K562 (cell line): Measurements from ENCODE around the gene ANO2. TPM values are rescaled to one million over a fixed set of nuclear protein-coding genes. Genes with fewer than 3 reads are reported as not detected.

ENCODE experiments used
- ATAC-seq: fragments of 200-7000 bp; cut with Tn5 transposase; 3 replicates; pipeline ENCODE4 v1.9.1; 2020; ENCODE audit warnings: moderate library complexity
- BruUV-seq: library from RNA; stranded (reverse); fragments of 400-500 nt; replicated peaks from 2 replicates; lab custom pipeline; 2021; lab: Mats Ljungman, UMichigan
- CTCF ChIA-PET: fragments of 300-600 bp; formaldehyde crosslinking; extraction: SDS; loops from one replicate; lab custom pipeline; 2021; ENCODE audit warnings: low intra/inter-chr PET ratio; lab: Yijun Ruan, JAX
- POLR2A ChIA-PET: fragments of 300-600, 350-650 bp; sonication (Branson Sonifier 250); formaldehyde crosslinking; extraction: SDS; loops from one replicate; lab custom pipeline; 2021; ENCODE audit warnings: antibody characterized with exemption, inconsistent platforms; lab: Yijun Ruan, JAX
- DNase-seq, 4 experiments: peaks; one replicate each; pipeline versions ENCODE4 v3.0.0 to v3.0.0-alpha.2; 2011 to 2018; ENCODE audit warnings: low spot score in 3 of 4, mixed read lengths in 3 of 4; ENCODE audit errors: extremely low read depth in 1 of 4
- FAIRE-seq: peaks from 2 replicates; lab custom pipeline; 2011; peaks lifted over from hg19 to GRCh38; lab: Jason Lieb, UNC
- H2AFZ ChIP-seq: 2 replicates; pipeline ENCODE4 v1.6.0; 2011; ENCODE audit warnings: low read depth, low read length, control low read depth, inconsistent platforms
- H3K27ac ChIP-seq: fragments of 200-600 bp; 3 replicates; pipeline ENCODE4 v1.8.0; 2011; ENCODE audit warnings: low read depth, mild to moderate bottlenecking, control low read depth, inconsistent platforms, low read length, moderate library complexity, mixed read lengths; ENCODE audit errors: extremely low read depth
- H3K27me3 ChIP-seq, 2 experiments: fragments of 300-600 bp in 1 of 2; 2 replicates in 1 of 2; 3 replicates in 1 of 2; pipeline versions ENCODE4 v1.6.0 to v1.8.0; 2011; ENCODE audit warnings: inconsistent platforms in 2 of 2, low read length in 2 of 2, mild to moderate bottlenecking in 1 of 2, mixed read lengths in 1 of 2, moderate library complexity in 1 of 2; ENCODE audit not compliant: control insufficient read depth in 2 of 2, insufficient read depth in 2 of 2
- H3K36me3 ChIP-seq: fragments of 300-600 bp; 3 replicates; pipeline ENCODE4 v1.8.0; 2011; ENCODE audit warnings: mild to moderate bottlenecking, low read length, inconsistent platforms; ENCODE audit not compliant: control insufficient read depth, insufficient read depth
- H3K4me1 ChIP-seq, 2 experiments: fragments of 200-600 bp in 1 of 2; replicated peaks in 1 of 2; 2 replicates in 1 of 2; 3 replicates in 1 of 2; pipeline versions ENCODE4 v1.5.1 to v1.8.0; 2011; ENCODE audit warnings: inconsistent platforms in 2 of 2, low read length in 2 of 2, mild to moderate bottlenecking in 1 of 2, mixed read lengths in 1 of 2, moderate library complexity in 1 of 2; ENCODE audit not compliant: control insufficient read depth in 2 of 2, insufficient read depth in 2 of 2
- H3K4me2 ChIP-seq: 2 replicates; pipeline ENCODE4 v1.6.1; 2011; ENCODE audit warnings: low read length, control low read depth, inconsistent platforms, mixed read lengths; ENCODE audit not compliant: insufficient read depth
- H3K4me3 ChIP-seq: fragments of 200-600 bp; sonication (generic), shearing (Covaris generic); 2 replicates; pipeline ENCODE4 v1.5.1; 2016; ENCODE audit warnings: control low read depth, inconsistent platforms
- H3K79me2 ChIP-seq: fragments of 200-600 bp; 3 replicates; pipeline ENCODE4 v1.8.0; 2011; ENCODE audit warnings: low read length, inconsistent platforms; ENCODE audit not compliant: control insufficient read depth, insufficient read depth
- H3K9ac ChIP-seq, 2 experiments: 2 replicates each; pipeline versions ENCODE4 v1.6.0 to v1.6.1; 2011; ENCODE audit warnings: low read depth in 2 of 2, low read length in 2 of 2, control low read depth in 1 of 2, inconsistent platforms in 1 of 2, mild to moderate bottlenecking in 1 of 2, mixed read lengths in 1 of 2; ENCODE audit not compliant: insufficient read depth in 1 of 2
- H3K9me1 ChIP-seq: one replicate; pipeline ENCODE4 v1.6.0; 2011; ENCODE audit warnings: inconsistent platforms, mild to moderate bottlenecking, low read length, moderate library complexity; ENCODE audit not compliant: control insufficient read depth, insufficient read depth
- H3K9me3 ChIP-seq: replicated peaks from 2 replicates; pipeline ENCODE4 v1.5.1; 2011; ENCODE audit warnings: low read depth, low read length, inconsistent platforms; ENCODE audit not compliant: control insufficient read depth, insufficient read depth
- H4K20me1 ChIP-seq: replicated peaks from 2 replicates; pipeline ENCODE4 v1.6.1; 2011; ENCODE audit warnings: low read length, inconsistent platforms, mixed read lengths; ENCODE audit not compliant: control insufficient read depth, insufficient read depth
- BCOR ChIP-seq: fragments of 450-650 bp; IDR thresholded peaks from 2 replicates; pipeline ENCODE4 v1.6.1; 2016
- CHCHD3 ChIP-seq: fragments of 250-450 bp; sonication (Bioruptor Pico); IDR thresholded peaks from 2 replicates; pipeline ENCODE4 v2.1.2; 2022; ENCODE audit warnings: mild to moderate bottlenecking
- CREB5 ChIP-seq: fragments of 250-450 bp; sonication (Bioruptor Pico); IDR thresholded peaks from 2 replicates; pipeline ENCODE4 v1.5.0; 2020; ENCODE audit warnings: mild to moderate bottlenecking
- EGR1 ChIP-seq: fragments of 450-650 bp; conservative IDR thresholded peaks from 2 replicates; pipeline ENCODE4 v1.6.1; 2017; ENCODE audit warnings: mild to moderate bottlenecking
- GATAD2A ChIP-seq: fragments of 450-650 bp; IDR thresholded peaks from 2 replicates; pipeline ENCODE4 v1.6.1; 2017
- HNRNPK ChIP-seq: fragments of 200-400 bp; formaldehyde crosslinking; IDR thresholded peaks from one replicate; pipeline ENCODE4 v1.6.1; 2018; ENCODE audit warnings: mild to moderate bottlenecking, low read depth, low read length; ENCODE audit not compliant: poor library complexity, severe bottlenecking
- NFYB ChIP-seq: IDR thresholded peaks from 2 replicates; pipeline ENCODE4 v1.6.1; 2011; ENCODE audit warnings: mild to moderate bottlenecking, moderate library complexity; ENCODE audit not compliant: insufficient read length; ENCODE audit errors: extremely low read depth
- NONO ChIP-seq, 2 experiments: fragments of 200-400 bp in 1 of 2; fragments of 450-650 bp in 1 of 2; formaldehyde crosslinking in 1 of 2; IDR thresholded peaks; 2 replicates each; pipeline ENCODE4 v1.6.1; 2017; ENCODE audit warnings: low read depth in 2 of 2, mild to moderate bottlenecking in 2 of 2, moderate library complexity in 2 of 2, low read length in 1 of 2
- RHOXF2B ChIP-seq: fragments of 250-450 bp; sonication (Bioruptor Pico); conservative IDR thresholded peaks from 2 replicates; pipeline ENCODE4 v1.5.1; 2021
- ZNF232 ChIP-seq: sonication (generic); formaldehyde crosslinking; IDR thresholded peaks from 2 replicates; pipeline ENCODE4 v1.8.0; 2022; ENCODE audit warnings: mild to moderate bottlenecking, missing genetic modification reagents
- ZNF830 ChIP-seq: fragments of 250-450 bp; sonication (Bioruptor Pico); IDR thresholded peaks from 2 replicates; pipeline ENCODE4 v1.5.0; 2021; ENCODE audit warnings: mild to moderate bottlenecking
- WGBS: fragments of 100-300 bp; shearing (Covaris generic); methylation state at CpG from one replicate; pipeline ENCODE4 v1.1.6; 2016; ENCODE audit warnings: low coverage, mixed read lengths; ENCODE audit not compliant: insufficient coverage; ENCODE audit errors: missing lambda C conversion rate; 5-methylcytosine and 5-hydroxymethylcytosine counted together
- in situ Hi-C: fragments of 300-500 bp; cut with MboI; formaldehyde crosslinking; loops from 4 replicates; pipeline ENCODE4 v1.15.0; 2018; ENCODE audit warnings: inconsistent platforms, mixed read lengths
- intact Hi-C: fragments of 100-400 bp; cut with micrococcal nuclease; formaldehyde crosslinking; loops from 2 replicates; pipeline ENCODE4 v1.14.2; 2022
- polyA plus RNA-seq, 8 experiments: library from polyadenylated mRNA; depleted of rRNA in 4 of 8; stranded (reverse) in 5 of 8; unstranded in 3 of 8; fragments of >200 nt; fragmentation: Nextera tagmentation in 2 of 8; fragmentation: Illumina TruSeq in 1 of 8; extraction: Ambion mirVana in 2 of 8; extraction: Trizol in 1 of 8; gene quantifications; 2 replicates each; pipeline versions ENCODE4 v1.2.1 to v1.2.3, GENCODE V29; 2011 to 2014; ENCODE audit warnings: inconsistent platforms in 1 of 8, missing spikeins in 1 of 8
- total RNA-seq, 7 experiments: library from RNA; depleted of rRNA in 6 of 7; stranded (reverse); fragments of >200 nt in 6 of 7; fragmentation: Illumina TruSeq in 2 of 7; extraction: Trizol in 2 of 7; gene quantifications; 2 replicates each; pipeline versions ENCODE4 v1.2.1 to v1.2.3, GENCODE V29; 2011 to 2021; ENCODE audit warnings: low replicate concordance in 1 of 7
- TF ChIP-seq, protein P1 (sequence below): sonication (generic); formaldehyde crosslinking; IDR thresholded peaks from 2 replicates; pipeline ENCODE4 v1.8.1; 2023; ENCODE audit warnings: mild to moderate bottlenecking, missing genetic modification reagents
- TF ChIP-seq, protein P2 (sequence below): sonication (generic); formaldehyde crosslinking; IDR thresholded peaks from 2 replicates; pipeline ENCODE4 v1.8.0; 2022; ENCODE audit warnings: mild to moderate bottlenecking, missing genetic modification reagents
- TF ChIP-seq, protein P3 (sequence below), 2 experiments: fragments of 450-650 bp in 1 of 2; sonication (generic) in 1 of 2; formaldehyde crosslinking; conservative IDR thresholded peaks; 2 replicates each; pipeline versions ENCODE4 v1.4.0 to v1.8.1; 2020 to 2022; ENCODE audit warnings: mild to moderate bottlenecking in 1 of 2, missing genetic modification reagents in 1 of 2

The ANO2 gene
- total and polyA plus RNA-seq, 9 of the 15 experiments (the other 6 are each of a cell fraction or from before 2014, with no cell fraction given), result 0.64 TPM; not detected in 8

- no peaks in the 10 kb centered on the region for H3K9me3 ChIP-seq
- ChIA-PET POLR2A (no interaction called here), CTCF (no interaction called here)
- H3K9ac ChIP-seq, result no peak overlapping the region
- no peak overlapping the region for H2AFZ ChIP-seq
- H3K9me1 ChIP-seq, result no peaks in the 10 kb centered on the region
- H3K27ac ChIP-seq, result no peak overlapping the region
- H3K4me2 ChIP-seq, result no peak overlapping the region
- in situ Hi-C loops, result no loop called here
- no peak for TF ChIP-seq ZNF830
- TF ChIP-seq ZNF232 (CRISPR knock-in tag), result no peak
- TF ChIP-seq NONO (IDR thresholded peaks at IDR 0.05; ENCODE audit: low read depth in 2 of 2, low read length in 1 of 2), result no peak
- no peak for TF ChIP-seq BCOR
- TF ChIP-seq CHCHD3 (CRISPR knock-in tag), result no peak
- no peak for TF ChIP-seq RHOXF2B (CRISPR knock-in tag)
- no peak for TF ChIP-seq EGR1
- no peak for TF ChIP-seq NFYB
- no peak for TF ChIP-seq GATAD2A
- TF ChIP-seq HNRNPK, result no peak
- TF ChIP-seq CREB5 (CRISPR knock-in tag), result no peak
- TF ChIP-seq, protein P1, sequence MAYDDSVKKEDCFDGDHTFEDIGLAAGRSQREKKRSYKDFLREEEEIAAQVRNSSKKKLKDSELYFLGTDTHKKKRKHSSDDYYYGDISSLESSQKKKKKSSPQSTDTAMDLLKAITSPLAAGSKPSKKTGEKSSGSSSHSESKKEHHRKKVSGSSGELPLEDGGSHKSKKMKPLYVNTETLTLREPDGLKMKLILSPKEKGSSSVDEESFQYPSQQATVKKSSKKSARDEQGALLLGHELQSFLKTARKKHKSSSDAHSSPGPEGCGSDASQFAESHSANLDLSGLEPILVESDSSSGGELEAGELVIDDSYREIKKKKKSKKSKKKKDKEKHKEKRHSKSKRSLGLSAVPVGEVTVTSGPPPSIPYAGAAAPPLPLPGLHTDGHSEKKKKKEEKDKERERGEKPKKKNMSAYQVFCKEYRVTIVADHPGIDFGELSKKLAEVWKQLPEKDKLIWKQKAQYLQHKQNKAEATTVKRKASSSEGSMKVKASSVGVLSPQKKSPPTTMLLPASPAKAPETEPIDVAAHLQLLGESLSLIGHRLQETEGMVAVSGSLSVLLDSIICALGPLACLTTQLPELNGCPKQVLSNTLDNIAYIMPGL (CRISPR knock-in tag), result no peak
- TF ChIP-seq, protein P2, sequence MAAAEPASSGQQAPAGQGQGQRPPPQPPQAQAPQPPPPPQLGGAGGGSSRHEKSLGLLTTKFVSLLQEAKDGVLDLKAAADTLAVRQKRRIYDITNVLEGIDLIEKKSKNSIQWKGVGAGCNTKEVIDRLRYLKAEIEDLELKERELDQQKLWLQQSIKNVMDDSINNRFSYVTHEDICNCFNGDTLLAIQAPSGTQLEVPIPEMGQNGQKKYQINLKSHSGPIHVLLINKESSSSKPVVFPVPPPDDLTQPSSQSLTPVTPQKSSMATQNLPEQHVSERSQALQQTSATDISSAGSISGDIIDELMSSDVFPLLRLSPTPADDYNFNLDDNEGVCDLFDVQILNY (CRISPR knock-in tag), result no peak
- TF ChIP-seq, protein P3, sequence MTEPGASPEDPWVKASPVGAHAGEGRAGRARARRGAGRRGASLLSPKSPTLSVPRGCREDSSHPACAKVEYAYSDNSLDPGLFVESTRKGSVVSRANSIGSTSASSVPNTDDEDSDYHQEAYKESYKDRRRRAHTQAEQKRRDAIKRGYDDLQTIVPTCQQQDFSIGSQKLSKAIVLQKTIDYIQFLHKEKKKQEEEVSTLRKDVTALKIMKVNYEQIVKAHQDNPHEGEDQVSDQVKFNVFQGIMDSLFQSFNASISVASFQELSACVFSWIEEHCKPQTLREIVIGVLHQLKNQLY (CRISPR knock-in tag; conservative IDR thresholded peaks at IDR 0.05), result no peak
- no peak overlapping the region for H3K4me3 ChIP-seq
- 0% methylated on average over 1 of the region's 1 CpG for WGBS
- DNase-seq (no peak), ATAC-seq (no peak), FAIRE-seq (no peak)
- H3K4me1 ChIP-seq, result no peaks in the 10 kb centered on the region
- no peaks in the 10 kb centered on the region for H3K79me2 ChIP-seq
- H4K20me1 ChIP-seq, result no peaks in the 10 kb centered on the region
- H3K27me3 ChIP-seq, result no peaks in the 10 kb centered on the region; a peak in 1 of 5 replicates
- BruUV-seq, result no TSS peak
- no peaks in the 10 kb centered on the region for H3K36me3 ChIP-seq
- intact Hi-C loops, result no loop called here
Measured at GRCh38 chr12:5770727-5771126, 174.3 kb downstream of the ANO2 start.
